Gastrocnemius medialis (tissue), 4 donors: ENCODE data around the gene EPN3. TPM values are rescaled to one million over a fixed set of nuclear protein-coding genes. Genes with fewer than 3 reads are reported as not detected.
A peak's percentile ranks its signal among the peaks of the same experiment; 100 is the strongest.

ENCODE experiments used
- ATAC-seq, 2 donors: fragments of 150-250 bp; one replicate each; pipeline ENCODE4 v1.9.1; 2016
- DNase-seq, 2 donors: peaks; one replicate each; pipeline ENCODE4 v3.0.0-alpha.2; 2019
- H3K27ac ChIP-seq, 4 donors: fragments of 200-600 bp; sonication (generic); 1 replicate in 1 of 4; 2 replicates in 3 of 4; pipeline ENCODE4 v1.5.1; 2016 to 2018; ENCODE audit warnings: mild to moderate bottlenecking in 2 of 4, moderate library complexity in 1 of 4
- H3K27me3 ChIP-seq, 3 donors: fragments of 200-600 bp; sonication (generic) in 2 of 3; 1 replicate in 1 of 3; 2 replicates in 2 of 3; pipeline versions ENCODE4 v1.5.1 to v1.6.0; 2016 to 2019; ENCODE audit warnings: mild to moderate bottlenecking in 1 of 3, moderate library complexity in 1 of 3
- H3K36me3 ChIP-seq, 2 donors: fragments of 200-600 bp; sonication (generic) in 1 of 2; one replicate each; pipeline ENCODE4 v1.5.1; 2017 to 2018
- H3K4me1 ChIP-seq, 2 donors: fragments of 200-600 bp; sonication (generic) in 1 of 2; one replicate each; pipeline ENCODE4 v1.5.1; 2016 to 2017; ENCODE audit warnings: mild to moderate bottlenecking in 2 of 2
- H3K4me3 ChIP-seq, 4 donors: fragments of 200-600 bp; sonication (generic) in 3 of 4; 1 replicate in 1 of 4; 2 replicates in 3 of 4; pipeline ENCODE4 v1.5.1; 2016 to 2019; ENCODE audit warnings: mild to moderate bottlenecking in 2 of 4
- H3K9me3 ChIP-seq, 3 donors: fragments of 200-600 bp; sonication (generic) in 2 of 3; 1 replicate in 1 of 3; 2 replicates in 2 of 3; pipeline ENCODE4 v1.5.1; 2016 to 2019
- CTCF ChIP-seq, 5 experiments: fragments of 450-650 bp in 3 of 5; fragments of 200-600 bp in 2 of 5; sonication (generic) in 2 of 5; IDR thresholded peaks in 4 of 5; conservative IDR thresholded peaks in 1 of 5; 1 replicate in 4 of 5; 2 replicates in 1 of 5; pipeline ENCODE4 v1.5.1; 2016 to 2019; ENCODE audit warnings: antibody characterized with exemption in 5 of 5, mild to moderate bottlenecking in 3 of 5, moderate library complexity in 3 of 5
- POLR2A ChIP-seq, 2 donors: fragments of 450-650 bp; IDR thresholded peaks; one replicate each; pipeline ENCODE4 v1.6.1; 2017; ENCODE audit warnings: antibody characterized with exemption in 2 of 2, mild to moderate bottlenecking in 2 of 2, moderate library complexity in 2 of 2
- in situ Hi-C, 4 donors: fragments of 200-750 bp; cut with MboI; loops; one replicate each; pipeline versions ENCODE4 v1.15.0 to v1.8.0; 2017; ENCODE audit warnings: low sequenced_read_pairs in 4 of 4
- intact Hi-C: fragments of 100-400 bp; cut with DNase I; formaldehyde crosslinking; loops from one replicate; pipeline ENCODE4 v1.15.1; 2023; ENCODE audit warnings: low total_unique reads
- total RNA-seq, 4 donors: library from RNA; depleted of rRNA; stranded (reverse); fragments of >200 nt; gene quantifications; one replicate each; pipeline versions ENCODE4 v1.1.0 to v1.2.3, GENCODE V29; 2016

The EPN3 gene
- total RNA-seq, 4 donors from 2014 or later = not detected

- no peak for TF ChIP-seq POLR2A (IDR thresholded peaks at IDR 0.05)
- no peak for TF ChIP-seq CTCF (IDR thresholded peaks at IDR 0.05 in 4 of 5, conservative IDR thresholded peaks at IDR 0.05 in 1 of 5)
- Histone ChIP-seq H3K27me3 (no peaks in the 10 kb centered on the region), H3K9me3 (no peaks in the 10 kb centered on the region), H3K4me1 (peaks cover 10 to 14% of the 10 kb centered on the region in 2 donors), H3K36me3 (peaks cover 0 to 8% of the 10 kb centered on the region in 2 donors), H3K27ac (no peak overlapping the region), H3K4me3 (no peak overlapping the region)
- ATAC-seq = no peak
- intact Hi-C loops = loop anchor here (5.0 kb wide), 1 partner anchor 403 kb away; no protein-coding TSS in a partner anchor
- in situ Hi-C loops = loop anchor here (5.0 to 25.0 kb wide), 7 partner anchors 78 to 405 kb away; partner anchors contain the start of genes ABCC3 (in 1 of the 4) and WFIKKN2 (in 1 of the 4)
- no peak for DNase-seq
These were observed 16.9 kb downstream of the EPN3 start for GRCh38 chr17:50549256-50549941.

GRCh38 chr17:50549969-50550368 lies 17.4 kb downstream of the EPN3 start:
- TF ChIP-seq POLR2A (IDR thresholded peaks at IDR 0.05) (no peak), CTCF (IDR thresholded peaks at IDR 0.05 in 4 of 5, conservative IDR thresholded peaks at IDR 0.05 in 1 of 5) (no peak)
- ATAC-seq (no peak), DNase-seq (no peak)
- intact Hi-C loops = loop anchor here (5.0 kb wide), 1 partner anchor 402 kb away; no protein-coding TSS in a partner anchor
- in situ Hi-C loops = loop anchor here (5.0 to 25.0 kb wide), 8 partner anchors 75 to 405 kb away; partner anchors contain the start of genes ABCC3 (in 1 of the 4) and WFIKKN2 (in 1 of the 4)
- peaks cover 10 to 14% of the 10 kb centered on the region in 2 donors for H3K4me1 ChIP-seq
- no peak overlapping the region for H3K27ac ChIP-seq
- H3K9me3 ChIP-seq = no peaks in the 10 kb centered on the region
- no peak overlapping the region for H3K4me3 ChIP-seq
- no peaks in the 10 kb centered on the region for H3K27me3 ChIP-seq
- H3K36me3 ChIP-seq = peaks cover 0 to 8% of the 10 kb centered on the region in 2 donors

- Histone ChIP-seq H3K4me1 (peaks cover 10 to 14% of the 10 kb centered on the region in 2 donors), H3K27me3 (no peaks in the 10 kb centered on the region), H3K4me3 (no peak overlapping the region), H3K9me3 (no peaks in the 10 kb centered on the region), H3K27ac (peak overlapping the region in 2 of 4 donors; percentile 61 to 70), H3K36me3 (peaks cover 0 to 8% of the 10 kb centered on the region in 2 donors)
- DNase-seq (peak; percentile 49 to 74), ATAC-seq (peak; percentile 45 to 61)
- peak; percentile 56 to 71 (median 59) for TF ChIP-seq CTCF (IDR thresholded peaks at IDR 0.05 in 4 of 5, conservative IDR thresholded peaks at IDR 0.05 in 1 of 5)
- no peak for TF ChIP-seq POLR2A (IDR thresholded peaks at IDR 0.05)
- in situ Hi-C loops (loop anchor here in 1 of 4 donors (10.0 kb wide), 2 partner anchors 74 to 144 kb away; no protein-coding TSS in a partner anchor), intact Hi-C loops (no loop called here)
These were observed 18.3 kb downstream of the EPN3 start for GRCh38 chr17:50550661-50551432.

- in situ Hi-C loops (loop anchor here in 1 of 4 donors (10.0 kb wide), 2 partner anchors 73 to 143 kb away; no protein-coding TSS in a partner anchor), intact Hi-C loops (no loop called here)
- H3K4me3 ChIP-seq = no peak overlapping the region
- no peak overlapping the region for H3K27ac ChIP-seq
- H3K9me3 ChIP-seq = no peaks in the 10 kb centered on the region
- H3K36me3 ChIP-seq = peaks cover 0 to 8% of the 10 kb centered on the region in 2 donors
- ATAC-seq = no peak
- H3K4me1 ChIP-seq = peaks cover 10 to 13% of the 10 kb centered on the region in 2 donors
- DNase-seq = no peak
- no peak for TF ChIP-seq CTCF (IDR thresholded peaks at IDR 0.05 in 4 of 5, conservative IDR thresholded peaks at IDR 0.05 in 1 of 5)
- TF ChIP-seq POLR2A (IDR thresholded peaks at IDR 0.05) = no peak
- no peaks in the 10 kb centered on the region for H3K27me3 ChIP-seq
These were observed 18.9 kb downstream of the EPN3 start for GRCh38 chr17:50551433-50551815.
